Esophagus muscularis mucosa (tissue), 4 donors: ENCODE measurements around the gene ZNF846. TPM values are rescaled to one million over a fixed set of nuclear protein-coding genes. Genes with fewer than 3 reads are reported as not detected.

ENCODE experiments used
- DNase-seq: peaks from one replicate; pipeline ENCODE4 v3.0.0-alpha.2; 2017; ENCODE audit errors: extremely low spot score
- H3K27ac ChIP-seq, 4 donors: fragments of 200-600 bp; sonication (generic); replicated peaks in 1 of 4; 1 replicate in 3 of 4; 2 replicates in 1 of 4; pipeline ENCODE4 v1.5.1; 2016 to 2019; ENCODE audit warnings: mild to moderate bottlenecking in 1 of 4
- H3K27me3 ChIP-seq, 4 donors: fragments of 200-600 bp; sonication (generic); one replicate each; pipeline versions ENCODE4 v1.5.1 to v1.6.0; 2016 to 2019
- H3K36me3 ChIP-seq, 4 donors: fragments of 200-600 bp; sonication (generic); one replicate each; pipeline ENCODE4 v1.5.1; 2016 to 2019
- H3K4me1 ChIP-seq, 4 donors: fragments of 200-600 bp; sonication (generic); one replicate each; pipeline ENCODE4 v1.5.1; 2016 to 2019
- H3K4me3 ChIP-seq, 4 donors: fragments of 200-600 bp; sonication (generic); 1 replicate in 2 of 4; 2 replicates in 2 of 4; pipeline ENCODE4 v1.5.1; 2016 to 2019; ENCODE audit warnings: mild to moderate bottlenecking in 4 of 4, moderate library complexity in 1 of 4
- H3K9me3 ChIP-seq, 4 donors: fragments of 200-600 bp; sonication (generic); 1 replicate in 3 of 4; 2 replicates in 1 of 4; pipeline ENCODE4 v1.5.1; 2016 to 2019
- EP300 ChIP-seq: sonication (generic); formaldehyde crosslinking; IDR thresholded peaks from one replicate; pipeline ENCODE4 v1.6.1; 2017; ENCODE audit warnings: antibody characterized with exemption
- POLR2A ChIP-seq: fragments of 450-650 bp; IDR thresholded peaks from one replicate; pipeline ENCODE4 v1.6.1; 2017; ENCODE audit warnings: antibody characterized with exemption, moderate library complexity, mild to moderate bottlenecking, low read depth
- POLR2AphosphoS5 ChIP-seq, 2 donors: sonication (generic); formaldehyde crosslinking; IDR thresholded peaks; one replicate each; pipeline ENCODE4 v1.6.1; 2017; ENCODE audit warnings: antibody characterized with exemption in 2 of 2
- WGBS: methylation state at CpG from one replicate; pipeline ENCODE4 v1.1.5; 2018; 5-methylcytosine and 5-hydroxymethylcytosine counted together
- intact Hi-C: fragments of 100-400 bp; cut with DNase I; formaldehyde crosslinking; loops from one replicate; pipeline ENCODE4 v1.15.1; 2023
- total RNA-seq, 4 donors: library from RNA; depleted of rRNA; stranded (reverse); fragments of >200 nt; gene quantifications; one replicate each; pipeline versions ENCODE4 v1.1.0 to v1.2.1, GENCODE V29; 2016
- TF ChIP-seq, protein P1 (sequence below), 3 experiments: fragments of 200-600 bp in 2 of 3; fragments of 450-650 bp in 1 of 3; sonication (generic) in 2 of 3; IDR thresholded peaks; one replicate each; pipeline ENCODE4 v1.5.1; 2017 to 2019; ENCODE audit warnings: antibody characterized with exemption in 3 of 3, mild to moderate bottlenecking in 2 of 3, moderate library complexity in 1 of 3

ZNF846 gene
- total RNA-seq, 4 donors from 2014 or later, result 19.7 to 43.2 (median 22.8) TPM

DNA sequence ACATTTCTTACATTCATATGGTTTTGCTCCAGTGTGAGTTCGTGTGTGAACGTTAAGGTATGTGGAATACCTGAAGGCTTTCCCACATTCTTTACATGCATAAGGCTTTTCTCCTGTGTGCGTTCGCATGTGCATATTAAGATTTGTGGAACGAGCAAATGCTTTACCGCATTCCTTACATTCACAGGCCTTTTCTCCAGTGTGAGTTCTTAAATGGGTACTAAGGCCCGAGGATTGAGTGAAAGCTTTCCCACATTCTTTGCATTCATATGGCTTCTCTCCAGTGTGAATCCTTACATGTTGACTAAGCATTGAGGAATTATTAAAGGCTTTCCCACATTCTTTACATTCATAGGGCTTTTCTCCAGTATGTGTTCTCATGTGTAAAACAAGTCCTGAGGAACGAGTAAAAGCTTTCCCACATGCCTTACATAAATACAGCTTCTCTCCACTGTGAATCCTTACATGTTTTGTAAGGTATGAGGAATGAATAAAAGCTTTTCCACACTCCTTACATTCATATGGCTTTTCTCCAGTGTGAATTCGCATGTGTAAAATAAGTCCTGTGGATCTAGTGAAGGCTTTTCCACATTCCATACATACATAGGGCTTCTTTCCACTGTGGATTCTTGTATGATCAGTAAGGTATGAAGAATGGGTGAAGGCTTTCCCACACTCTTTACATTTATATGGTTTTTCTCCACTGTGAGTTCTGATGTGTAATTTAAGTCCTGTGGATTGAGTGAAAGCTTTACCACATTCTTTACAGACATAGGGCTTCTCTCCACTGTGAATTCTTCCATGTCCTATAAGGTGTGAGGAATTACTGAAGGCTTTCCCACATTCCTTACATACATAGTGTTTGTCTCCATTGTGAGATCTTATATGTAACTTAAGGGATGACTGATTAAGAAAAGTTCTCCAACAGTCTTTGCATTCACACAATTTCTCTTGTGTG is 10.7 kb downstream of the ZNF846 start:
- H3K9me3 ChIP-seq, result peaks cover 7 to 39% (median 28%) of the 10 kb centered on the region in 4 donors
- intact Hi-C loops, result no loop called here
- H3K36me3 ChIP-seq, result peaks cover 56 to 65% (median 58%) of the 10 kb centered on the region in 4 donors
- no peak overlapping the region for H3K27ac ChIP-seq
- 98% methylated on average over 9 of the region's 9 CpGs for WGBS
- H3K27me3 ChIP-seq, result no peaks in the 10 kb centered on the region
- no peaks in the 10 kb centered on the region for H3K4me1 ChIP-seq
- H3K4me3 ChIP-seq, result no peak overlapping the region
- no peak for DNase-seq
- TF ChIP-seq, protein P1, sequence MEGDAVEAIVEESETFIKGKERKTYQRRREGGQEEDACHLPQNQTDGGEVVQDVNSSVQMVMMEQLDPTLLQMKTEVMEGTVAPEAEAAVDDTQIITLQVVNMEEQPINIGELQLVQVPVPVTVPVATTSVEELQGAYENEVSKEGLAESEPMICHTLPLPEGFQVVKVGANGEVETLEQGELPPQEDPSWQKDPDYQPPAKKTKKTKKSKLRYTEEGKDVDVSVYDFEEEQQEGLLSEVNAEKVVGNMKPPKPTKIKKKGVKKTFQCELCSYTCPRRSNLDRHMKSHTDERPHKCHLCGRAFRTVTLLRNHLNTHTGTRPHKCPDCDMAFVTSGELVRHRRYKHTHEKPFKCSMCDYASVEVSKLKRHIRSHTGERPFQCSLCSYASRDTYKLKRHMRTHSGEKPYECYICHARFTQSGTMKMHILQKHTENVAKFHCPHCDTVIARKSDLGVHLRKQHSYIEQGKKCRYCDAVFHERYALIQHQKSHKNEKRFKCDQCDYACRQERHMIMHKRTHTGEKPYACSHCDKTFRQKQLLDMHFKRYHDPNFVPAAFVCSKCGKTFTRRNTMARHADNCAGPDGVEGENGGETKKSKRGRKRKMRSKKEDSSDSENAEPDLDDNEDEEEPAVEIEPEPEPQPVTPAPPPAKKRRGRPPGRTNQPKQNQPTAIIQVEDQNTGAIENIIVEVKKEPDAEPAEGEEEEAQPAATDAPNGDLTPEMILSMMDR (IDR thresholded peaks at IDR 0.05), result no peak
- no peak for TF ChIP-seq POLR2A
- no peak for TF ChIP-seq POLR2AphosphoS5 (IDR thresholded peaks at IDR 0.05)
- no peak for TF ChIP-seq EP300

DNA sequence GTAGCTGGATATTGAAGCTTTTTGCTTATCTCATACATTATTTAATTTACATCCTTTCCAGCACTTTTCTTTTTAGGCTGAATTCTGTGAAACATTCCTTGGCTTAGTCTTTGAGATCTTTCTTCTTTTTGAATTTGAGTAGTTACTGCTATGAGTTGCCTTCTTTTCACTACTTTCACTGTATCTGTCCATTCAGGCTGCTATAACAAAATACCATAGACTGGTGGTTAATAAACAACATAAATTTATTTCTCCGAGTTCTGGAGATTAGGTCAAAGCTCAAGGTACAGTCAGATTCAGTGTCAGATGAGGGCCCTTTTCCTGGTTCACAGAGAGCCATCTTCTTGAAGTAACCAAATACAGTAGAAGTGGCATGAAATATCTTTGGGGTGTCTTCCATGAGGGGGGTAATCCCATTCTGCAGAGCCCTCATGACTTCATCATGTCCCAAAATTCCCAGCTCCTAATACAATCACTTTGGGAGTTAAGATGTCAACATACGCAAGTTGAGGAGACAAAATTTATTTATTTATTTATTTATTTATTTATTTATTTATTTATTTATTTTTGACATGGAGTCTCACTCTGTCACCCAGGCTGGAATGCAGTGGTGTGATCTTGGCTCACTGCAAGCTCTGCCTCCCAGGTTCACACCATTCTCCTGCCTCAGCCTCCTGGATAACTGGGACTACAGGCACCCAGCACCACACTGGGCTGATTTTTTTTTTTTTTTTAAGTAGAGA is 15.7 kb downstream of the ZNF846 start:
- H3K4me1 ChIP-seq, result no peaks in the 10 kb centered on the region
- intact Hi-C loops, result no loop called here
- H3K9me3 ChIP-seq, result peaks cover 7 to 25% (median 17%) of the 10 kb centered on the region in 4 donors
- H3K27ac ChIP-seq, result no peak overlapping the region
- 98% methylated on average over 2 of the region's 2 CpGs for WGBS
- H3K4me3 ChIP-seq, result no peak overlapping the region
- no peak for DNase-seq
- TF ChIP-seq POLR2AphosphoS5 (IDR thresholded peaks at IDR 0.05), result no peak
- TF ChIP-seq, protein P1 (IDR thresholded peaks at IDR 0.05), result no peak
- no peak for TF ChIP-seq POLR2A
- no peak for TF ChIP-seq EP300
- peaks cover 10 to 40% (median 13%) of the 10 kb centered on the region in 4 donors for H3K36me3 ChIP-seq
- no peaks in the 10 kb centered on the region for H3K27me3 ChIP-seq

DNA sequence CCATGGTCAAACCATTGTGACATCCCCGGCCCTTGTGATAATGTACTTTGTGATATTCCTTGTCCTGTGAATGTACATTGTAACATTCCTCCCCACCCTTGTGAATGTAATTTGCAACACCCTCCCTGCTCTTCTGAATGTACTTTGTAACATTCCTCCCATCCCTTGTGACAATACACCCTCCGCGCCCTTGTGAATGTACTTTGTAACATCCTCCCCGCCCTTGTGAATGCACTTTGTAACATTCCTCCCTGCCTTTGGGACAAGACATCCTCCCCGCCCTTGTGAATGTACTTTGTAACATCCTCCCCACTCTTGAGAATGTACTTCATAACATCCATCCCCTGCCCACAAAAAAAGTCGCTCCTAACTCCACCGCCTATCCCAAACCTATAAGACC is 17.1 kb downstream of the ZNF846 start:
- DNase-seq, result no peak
- 99% methylated on average over 7 of the region's 7 CpGs for WGBS
- TF ChIP-seq, protein P1 (IDR thresholded peaks at IDR 0.05), result no peak
- no peak for TF ChIP-seq POLR2A
- TF ChIP-seq POLR2AphosphoS5 (IDR thresholded peaks at IDR 0.05), result no peak
- TF ChIP-seq EP300, result no peak

DNA sequence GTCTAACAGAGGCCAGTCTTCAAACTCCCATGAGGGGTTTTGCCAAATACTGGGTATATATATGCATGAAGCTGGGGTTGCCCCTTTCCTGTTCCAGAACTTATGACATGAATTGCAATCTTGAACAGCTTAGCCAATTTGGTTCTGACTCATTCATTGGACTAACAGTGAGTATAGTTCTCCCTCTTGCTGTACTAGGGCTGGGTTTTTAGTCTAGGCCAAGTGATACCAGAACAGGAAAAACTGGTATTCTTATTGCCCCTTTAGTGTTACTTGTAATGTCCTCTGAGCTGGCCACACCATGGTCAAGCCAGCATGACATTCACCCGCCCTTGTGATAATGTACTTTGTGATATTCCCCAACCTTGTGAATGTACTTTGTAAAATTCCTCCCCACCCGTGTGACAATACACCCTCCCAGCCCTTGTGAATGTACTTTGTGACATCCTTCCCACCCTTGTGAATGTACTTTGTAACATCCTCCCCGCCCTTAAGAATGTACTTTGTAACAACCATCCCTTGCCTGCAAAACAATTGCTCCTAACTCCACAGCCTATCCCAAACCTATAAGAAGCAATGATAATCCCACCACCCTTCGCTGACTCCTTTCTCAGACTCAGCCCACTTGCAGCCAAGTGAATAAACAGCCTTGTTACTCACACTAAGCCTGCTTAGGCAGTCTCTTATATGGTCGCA is 26.9 kb downstream of the ZNF846 start:
- no peaks in the 10 kb centered on the region for H3K27me3 ChIP-seq
- no peak overlapping the region for H3K27ac ChIP-seq
- no peak for TF ChIP-seq POLR2AphosphoS5 (IDR thresholded peaks at IDR 0.05)
- H3K4me3 ChIP-seq, result no peak overlapping the region
- WGBS, result 97% methylated on average over 5 of the region's 5 CpGs
- H3K4me1 ChIP-seq, result no peaks in the 10 kb centered on the region
- no peaks in the 10 kb centered on the region for H3K9me3 ChIP-seq
- peaks cover 0 to 9% (median 0%) of the 10 kb centered on the region in 4 donors for H3K36me3 ChIP-seq
- DNase-seq, result no peak
- intact Hi-C loops, result no loop called here

More for the DNA sequence above, 17.1 kb downstream of the ZNF846 start:
- Histone ChIP-seq H3K4me3 (no peak overlapping the region), H3K27ac (no peak overlapping the region), H3K9me3 (peaks cover 0 to 11% (median 3%) of the 10 kb centered on the region in 4 donors), H3K4me1 (no peaks in the 10 kb centered on the region), H3K27me3 (no peaks in the 10 kb centered on the region), H3K36me3 (peaks cover 0 to 27% (median 2%) of the 10 kb centered on the region in 4 donors)
- intact Hi-C loops, result no loop called here
